Loucy (cell line): ENCODE results near the gene IFT80.

Source experiments
- H2AFZ ChIP-seq: fragments of 200-600 bp; sonication (generic); 2 replicates; pipeline ENCODE4 v1.6.0; 2016; ENCODE audit warnings: antibody characterized with exemption, mild to moderate bottlenecking, low read length, moderate library complexity
- H3F3A ChIP-seq: fragments of 200-600 bp; 2 replicates; pipeline ENCODE4 v1.6.0; 2016; ENCODE audit warnings: antibody characterized with exemption, low read depth, mild to moderate bottlenecking
- H3K27me3 ChIP-seq: fragments of 200-600 bp; sonication (generic); 2 replicates; pipeline ENCODE4 v1.6.1; 2014; ENCODE audit warnings: low read length, mild to moderate bottlenecking; ENCODE audit not compliant: insufficient read depth, poor library complexity, severe bottlenecking
- H3K36me3 ChIP-seq: fragments of 200-600 bp; sonication (generic); 2 replicates; pipeline ENCODE4 v1.6.1; 2016; ENCODE audit warnings: low read length; ENCODE audit not compliant: insufficient read depth
- H3K4me1 ChIP-seq: fragments of 200-600 bp; sonication (generic); 2 replicates; pipeline ENCODE4 v1.5.1; 2014; ENCODE audit warnings: low read length, mild to moderate bottlenecking; ENCODE audit not compliant: insufficient read depth, poor library complexity, severe bottlenecking
- H3K4me2 ChIP-seq: fragments of 200-600 bp; sonication (generic); 2 replicates; pipeline ENCODE4 v1.6.0; 2014; ENCODE audit warnings: antibody characterized with exemption, low read length, low read depth, mild to moderate bottlenecking; ENCODE audit not compliant: poor library complexity, severe bottlenecking
- H3K4me3 ChIP-seq: fragments of 200-600 bp; sonication (generic); 2 replicates; pipeline ENCODE4 v1.5.1; 2014; ENCODE audit warnings: low read length, mild to moderate bottlenecking, mixed read lengths; ENCODE audit not compliant: poor library complexity, severe bottlenecking
- H3K79me2 ChIP-seq: fragments of 200-600 bp; sonication (generic); 2 replicates; pipeline ENCODE4 v1.6.1; 2014; ENCODE audit warnings: low read length; ENCODE audit not compliant: insufficient read depth
- H3K9ac ChIP-seq: fragments of 200-600 bp; sonication (generic); 2 replicates; pipeline ENCODE4 v1.6.0; 2014; ENCODE audit warnings: mild to moderate bottlenecking, low read depth, low read length, moderate library complexity; ENCODE audit not compliant: poor library complexity, severe bottlenecking
- H3K9me2 ChIP-seq: fragments of 200-600 bp; sonication (generic); replicated peaks from 2 replicates; pipeline ENCODE4 v1.6.1; 2016; ENCODE audit warnings: low read depth, low read length, mixed read lengths
- H3K9me3 ChIP-seq: fragments of 200-600 bp; sonication (generic); 2 replicates; pipeline ENCODE4 v1.6.1; 2014; ENCODE audit warnings: mild to moderate bottlenecking, antibody characterized with exemption, low read length, low read depth; ENCODE audit not compliant: insufficient read depth
- H4K20me1 ChIP-seq: fragments of 200-600 bp; sonication (generic); 2 replicates; pipeline ENCODE4 v1.6.0; 2014; ENCODE audit warnings: antibody characterized with exemption, low read length, mild to moderate bottlenecking; ENCODE audit not compliant: insufficient read depth, poor library complexity, severe bottlenecking
- CTCF ChIP-seq: fragments of 200-600 bp; sonication (generic); conservative IDR thresholded peaks from 2 replicates; pipeline ENCODE4 v1.5.1; 2014; ENCODE audit warnings: mild to moderate bottlenecking, antibody characterized with exemption, low read length
- EZH2phosphoT487 ChIP-seq: fragments of 200-600 bp; IDR thresholded peaks from 2 replicates; pipeline ENCODE4 v1.6.1; 2018; ENCODE audit warnings: antibody characterized with exemption, mild to moderate bottlenecking, moderate library complexity, borderline replicate concordance

Gene IFT80

GRCh38 chr3:160398820-160399124 lies 253 bp downstream of the IFT80 start:
- Histone ChIP-seq H3K4me2 (peak overlapping the region; percentile 83), H3K9me3 (no peaks in the 10 kb centered on the region), H3F3A (no peaks in the 10 kb centered on the region), H3K79me2 (peaks cover 70% of the 10 kb centered on the region), H3K9me2 (no peaks in the 10 kb centered on the region), H3K9ac (peak overlapping the region; percentile 100), H2AFZ (peak overlapping the region; percentile 92), H4K20me1 (peaks cover 41% of the 10 kb centered on the region), H3K4me1 (peaks cover 22% of the 10 kb centered on the region), H3K4me3 (peak overlapping the region; percentile 98), H3K36me3 (peaks cover 12% of the 10 kb centered on the region; the same call in 1 of the 2 replicates), H3K27me3 (peaks cover 14% of the 10 kb centered on the region)
- TF ChIP-seq EZH2phosphoT487 (no peak), CTCF (no peak)

- Histone ChIP-seq H3K9me3 (no peaks in the 10 kb centered on the region), H3K9ac (no peak overlapping the region), H3K4me1 (peaks cover 16% of the 10 kb centered on the region), H3K27me3 (peaks cover 6% of the 10 kb centered on the region), H3F3A (no peaks in the 10 kb centered on the region), H3K79me2 (peaks cover 36% of the 10 kb centered on the region), H2AFZ (no peak overlapping the region), H3K36me3 (0 out of 2 replicates have a peak, but pooled peaks cover 5% of the 10 kb centered on the region), H3K4me2 (peak overlapping the region; percentile 12), H3K4me3 (peak overlapping the region; percentile 16), H4K20me1 (peaks cover 6% of the 10 kb centered on the region), H3K9me2 (no peaks in the 10 kb centered on the region)
- TF ChIP-seq EZH2phosphoT487 = no peak
- TF ChIP-seq CTCF = no peak
Measured at GRCh38 chr3:160395297-160395696, 3.7 kb downstream of the IFT80 start.

- Histone ChIP-seq H3K9me3 (no peaks in the 10 kb centered on the region), H3F3A (no peaks in the 10 kb centered on the region), H2AFZ (no peak overlapping the region), H3K4me1 (peaks cover 16% of the 10 kb centered on the region), H4K20me1 (no peaks in the 10 kb centered on the region), H3K9ac (no peak overlapping the region), H3K4me2 (no peak overlapping the region), H3K27me3 (no peaks in the 10 kb centered on the region), H3K79me2 (peaks cover 26% of the 10 kb centered on the region), H3K36me3 (no peaks in the 10 kb centered on the region), H3K4me3 (no peak overlapping the region), H3K9me2 (no peaks in the 10 kb centered on the region)
- no peak for TF ChIP-seq EZH2phosphoT487
- no peak for TF ChIP-seq CTCF
Measured at GRCh38 chr3:160394009-160394392, 5.0 kb downstream of the IFT80 start.
